ENCODE measurements around the gene HP1BP3. TPM values are rescaled to one million over a fixed set of nuclear protein-coding genes. Genes with fewer than 3 reads are reported as not detected.

HP1BP3 gene
- total RNA-seq, 3 donors from 2014 or later = 224 to 317 (median 281) TPM

GRCh38 chr1:20753589-20753988 lies 33.5 kb downstream of the HP1BP3 start:
- H3K27ac ChIP-seq = no peak overlapping the region
- no peaks in the 10 kb centered on the region for H3K27me3 ChIP-seq
- no peaks in the 10 kb centered on the region for H3K4me1 ChIP-seq
- DNase-seq (ENCODE audit: low spot score in 2 of 2) = no peak
- peaks cover 3% of the 10 kb centered on the region for H3K36me3 ChIP-seq
- intact Hi-C loops (cut with DNase I; ENCODE audit: low total_unique reads) = no loop called here
- no peak for TF ChIP-seq CTCF (IDR thresholded peaks at IDR 0.05)
- TF ChIP-seq POLR2A (IDR thresholded peaks at IDR 0.05) = no peak
- TF ChIP-seq POLR2AphosphoS5 (IDR thresholded peaks at IDR 0.05) = no peak
- H3K4me3 ChIP-seq = no peak overlapping the region
- H3K9me3 ChIP-seq = no peaks in the 10 kb centered on the region

- DNase-seq (ENCODE audit: low spot score in 2 of 2) = no peak
- no peaks in the 10 kb centered on the region for H3K9me3 ChIP-seq
- peaks cover 3% of the 10 kb centered on the region for H3K36me3 ChIP-seq
- H3K27me3 ChIP-seq = no peaks in the 10 kb centered on the region
- intact Hi-C loops (cut with DNase I; ENCODE audit: low total_unique reads) = no loop called here
- H3K27ac ChIP-seq = no peak overlapping the region
- TF ChIP-seq POLR2A (IDR thresholded peaks at IDR 0.05) (no peak), POLR2AphosphoS5 (IDR thresholded peaks at IDR 0.05) (no peak), CTCF (IDR thresholded peaks at IDR 0.05) (no peak)
- H3K4me1 ChIP-seq = no peaks in the 10 kb centered on the region
- no peak overlapping the region for H3K4me3 ChIP-seq
Measured at GRCh38 chr1:20751462-20751990, 35.6 kb downstream of the HP1BP3 start.

DNA sequence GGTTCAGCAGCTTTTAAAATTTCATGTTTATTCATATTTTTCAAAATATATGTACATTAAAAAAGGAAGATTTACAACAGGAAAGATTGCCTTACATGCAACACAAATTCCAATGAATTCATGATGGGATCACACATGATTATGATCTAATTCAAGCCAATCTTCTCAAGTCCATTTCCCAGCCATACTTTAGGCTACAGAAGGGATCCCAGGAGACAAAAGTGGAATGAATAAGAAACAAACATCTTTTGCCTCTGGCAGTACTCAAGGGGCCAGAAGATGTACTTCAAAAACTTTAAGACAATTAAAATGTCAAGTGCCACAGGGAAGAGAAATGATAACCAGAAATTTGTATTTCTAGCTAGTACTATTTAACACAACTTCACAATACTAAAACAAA lies 44.4 kb downstream of the HP1BP3 start:
- H3K4me1 ChIP-seq = no peaks in the 10 kb centered on the region
- no peak for TF ChIP-seq CTCF (IDR thresholded peaks at IDR 0.05)
- no peak for TF ChIP-seq POLR2A (IDR thresholded peaks at IDR 0.05)
- TF ChIP-seq POLR2AphosphoS5 (IDR thresholded peaks at IDR 0.05) = no peak
- no peaks in the 10 kb centered on the region for H3K27me3 ChIP-seq
- H3K4me3 ChIP-seq = no peak overlapping the region
- DNase-seq (ENCODE audit: low spot score in 2 of 2) = no peak
- peaks cover 3% of the 10 kb centered on the region for H3K36me3 ChIP-seq
- H3K27ac ChIP-seq = no peak overlapping the region
- intact Hi-C loops (cut with DNase I; ENCODE audit: low total_unique reads) = no loop called here
- no peaks in the 10 kb centered on the region for H3K9me3 ChIP-seq

GRCh38 chr1:20740781-20741180 lies 46.3 kb downstream of the HP1BP3 start:
- no peak overlapping the region for H3K4me3 ChIP-seq
- H3K9me3 ChIP-seq = no peaks in the 10 kb centered on the region
- DNase-seq (ENCODE audit: low spot score in 2 of 2) = no peak
- no peak for TF ChIP-seq CTCF (IDR thresholded peaks at IDR 0.05)
- TF ChIP-seq POLR2A (IDR thresholded peaks at IDR 0.05) = no peak
- no peak for TF ChIP-seq POLR2AphosphoS5 (IDR thresholded peaks at IDR 0.05)
- no peaks in the 10 kb centered on the region for H3K27me3 ChIP-seq
- intact Hi-C loops (cut with DNase I; ENCODE audit: low total_unique reads) = no loop called here
- H3K4me1 ChIP-seq = no peaks in the 10 kb centered on the region
- H3K36me3 ChIP-seq = peaks cover 3% of the 10 kb centered on the region
- H3K27ac ChIP-seq = no peak overlapping the region

- DNase-seq (ENCODE audit: low spot score in 2 of 2) = no peak
- Histone ChIP-seq H3K27ac (no peak overlapping the region), H3K36me3 (no peaks in the 10 kb centered on the region), H3K9me3 (no peaks in the 10 kb centered on the region), H3K27me3 (no peaks in the 10 kb centered on the region), H3K4me3 (no peak overlapping the region), H3K4me1 (no peaks in the 10 kb centered on the region)
- intact Hi-C loops (cut with DNase I; ENCODE audit: low total_unique reads) = no loop called here
- TF ChIP-seq CTCF (IDR thresholded peaks at IDR 0.05) = no peak
- TF ChIP-seq POLR2A (IDR thresholded peaks at IDR 0.05) = no peak
- no peak for TF ChIP-seq POLR2AphosphoS5 (IDR thresholded peaks at IDR 0.05)
Measured at GRCh38 chr1:20739225-20739624, 47.9 kb downstream of the HP1BP3 start.

Data from breast epithelium (tissue), 4 donors.